ENCODE results near the gene TNRC18. TPM values are rescaled to one million over a fixed set of nuclear protein-coding genes. Genes with fewer than 3 reads are reported as not detected.
"Not testable (repeated sequence)": the region's sequence is repeated elsewhere in the genome, so short reads cannot be mapped to it uniquely, and the experiment has no call there.

TNRC18 gene
- total RNA-seq, 2 experiments from 2014 or later, result 51.9 to 57.2 TPM

- H3K27ac Mint-ChIP-seq, result no peak overlapping the region
- peaks cover 14% of the 10 kb centered on the region for H3K4me1 Mint-ChIP-seq
- peaks cover 2% of the 10 kb centered on the region for H3K27me3 Mint-ChIP-seq
- peaks cover 36% of the 10 kb centered on the region for H3K36me3 Mint-ChIP-seq
- POLR2A ChIA-PET, result no interaction called here
- ATAC-seq (ENCODE audit: low read depth) (no peak), DNase-seq (no peak)
- no peak overlapping the region for H3K4me3 Mint-ChIP-seq
- no peaks in the 10 kb centered on the region for H3K9me3 Mint-ChIP-seq
These were observed 93.3 kb downstream of the TNRC18 start for GRCh38 chr7:5330288-5330687.

GRCh38 chr7:5324961-5325360 lies 98.7 kb downstream of the TNRC18 start:
- Mint-ChIP-seq H3K27me3 (no peaks in the 10 kb centered on the region), H3K36me3 (peaks cover 37% of the 10 kb centered on the region), H3K4me1 (no peaks in the 10 kb centered on the region), H3K27ac (no peak overlapping the region), H3K9me3 (peaks cover 1% of the 10 kb centered on the region), H3K4me3 (no peak overlapping the region)
- POLR2A ChIA-PET, result no interaction called here
- no peak for DNase-seq
- no peak for ATAC-seq (ENCODE audit: low read depth)

GRCh38 chr7:5323800-5324781 lies 99.5 kb downstream of the TNRC18 start:
- H3K4me3 Mint-ChIP-seq; H3K27ac Mint-ChIP-seq; H3K9me3 Mint-ChIP-seq; POLR2A ChIA-PET; H3K27me3 Mint-ChIP-seq; ATAC-seq (ENCODE audit: low read depth); DNase-seq; H3K4me1 Mint-ChIP-seq: not testable (repeated sequence)
- H3K36me3 Mint-ChIP-seq, result peaks cover 42% of the 10 kb centered on the region

GRCh38 chr7:5322621-5323410 lies 100.8 kb downstream of the TNRC18 start:
- Mint-ChIP-seq H3K27me3 (no peaks in the 10 kb centered on the region), H3K27ac (no peak overlapping the region), H3K36me3 (peaks cover 52% of the 10 kb centered on the region), H3K4me1 (no peaks in the 10 kb centered on the region), H3K9me3 (peaks cover 13% of the 10 kb centered on the region), H3K4me3 (no peak overlapping the region)
- ATAC-seq (ENCODE audit: low read depth) (no peak), DNase-seq (no peak)
- POLR2A ChIA-PET, result no interaction called here

GRCh38 chr7:5320802-5321396 lies 102.7 kb downstream of the TNRC18 start:
- Mint-ChIP-seq H3K27me3 (no peaks in the 10 kb centered on the region), H3K4me1 (no peaks in the 10 kb centered on the region), H3K36me3 (peaks cover 55% of the 10 kb centered on the region), H3K4me3 (no peak overlapping the region), H3K27ac (no peak overlapping the region), H3K9me3 (peaks cover 13% of the 10 kb centered on the region)
- ATAC-seq (ENCODE audit: low read depth), result no peak
- POLR2A ChIA-PET, result no interaction called here
- no peak for DNase-seq

GRCh38 chr7:5320391-5320790 lies 103.2 kb downstream of the TNRC18 start:
- no peak for DNase-seq
- Mint-ChIP-seq H3K36me3 (peaks cover 58% of the 10 kb centered on the region), H3K27ac (no peak overlapping the region), H3K27me3 (no peaks in the 10 kb centered on the region), H3K4me1 (no peaks in the 10 kb centered on the region), H3K9me3 (peaks cover 13% of the 10 kb centered on the region), H3K4me3 (no peak overlapping the region)
- POLR2A ChIA-PET, result no interaction called here
- no peak for ATAC-seq (ENCODE audit: low read depth)

GRCh38 chr7:5318613-5319012 lies 105.0 kb downstream of the TNRC18 start:
- DNase-seq; POLR2A ChIA-PET; H3K4me3 Mint-ChIP-seq; H3K27me3 Mint-ChIP-seq; H3K27ac Mint-ChIP-seq; H3K4me1 Mint-ChIP-seq; ATAC-seq (ENCODE audit: low read depth): not testable (repeated sequence)
- Mint-ChIP-seq H3K36me3 (peaks cover 55% of the 10 kb centered on the region), H3K9me3 (peaks cover 13% of the 10 kb centered on the region)

- Mint-ChIP-seq H3K27me3 (no peaks in the 10 kb centered on the region), H3K9me3 (peaks cover 13% of the 10 kb centered on the region), H3K27ac (no peak overlapping the region), H3K36me3 (peaks cover 40% of the 10 kb centered on the region), H3K4me1 (no peaks in the 10 kb centered on the region), H3K4me3 (no peak overlapping the region)
- POLR2A ChIA-PET, result no interaction called here
- DNase-seq (no peak), ATAC-seq (ENCODE audit: low read depth) (no peak)
These were observed 107.9 kb downstream of the TNRC18 start for GRCh38 chr7:5315761-5316160.

- Mint-ChIP-seq H3K4me1 (no peaks in the 10 kb centered on the region), H3K36me3 (peaks cover 34% of the 10 kb centered on the region), H3K9me3 (peaks cover 11% of the 10 kb centered on the region), H3K27me3 (no peaks in the 10 kb centered on the region), H3K27ac (no peak overlapping the region), H3K4me3 (no peak overlapping the region)
- DNase-seq (no peak), ATAC-seq (ENCODE audit: low read depth) (no peak)
- POLR2A ChIA-PET, result no interaction called here
These were observed 108.8 kb downstream of the TNRC18 start for GRCh38 chr7:5314864-5315263.

GRCh38 chr7:5313076-5313885 lies 110.4 kb downstream of the TNRC18 start:
- H3K4me1 Mint-ChIP-seq; H3K27ac Mint-ChIP-seq; POLR2A ChIA-PET; H3K4me3 Mint-ChIP-seq; H3K27me3 Mint-ChIP-seq; H3K9me3 Mint-ChIP-seq; ATAC-seq (ENCODE audit: low read depth); DNase-seq: not testable (repeated sequence)
- H3K36me3 Mint-ChIP-seq, result peaks cover 20% of the 10 kb centered on the region

GRCh38 chr7:5312276-5313070 lies 111.2 kb downstream of the TNRC18 start:
- POLR2A ChIA-PET; H3K9me3 Mint-ChIP-seq; DNase-seq; ATAC-seq (ENCODE audit: low read depth); H3K4me3 Mint-ChIP-seq; H3K27ac Mint-ChIP-seq; H3K4me1 Mint-ChIP-seq; H3K27me3 Mint-ChIP-seq: not testable (repeated sequence)
- H3K36me3 Mint-ChIP-seq, result peaks cover 16% of the 10 kb centered on the region

GRCh38 chr7:5310822-5311405 lies 112.7 kb downstream of the TNRC18 start:
- Mint-ChIP-seq H3K4me3 (no peak overlapping the region), H3K9me3 (no peaks in the 10 kb centered on the region), H3K36me3 (peaks cover 13% of the 10 kb centered on the region), H3K27me3 (no peaks in the 10 kb centered on the region), H3K27ac (no peak overlapping the region), H3K4me1 (no peaks in the 10 kb centered on the region)
- DNase-seq (no peak), ATAC-seq (ENCODE audit: low read depth) (no peak)
- POLR2A ChIA-PET, result no interaction called here
